GM19467 (cell line): ENCODE measurements around the gene SLC27A1.

ENCODE experiments used
- ATAC-seq: cut with Tn5 transposase; IDR thresholded peaks from one replicate; pipeline ENCODE4 v1.9.1; 2021; ENCODE audit warnings: mild to moderate bottlenecking, moderate library complexity; ENCODE audit not compliant: unreplicated experiment

SLC27A1 gene

GRCh38 chr19:17470068-17470841 lies at the start of gene SLC27A1:
Gene SLC27A1 (plus strand): TSS chr19:17470524. CDS start chr19:17470541, 17 bp downstream.
- ATAC-seq, result peak; percentile 73

GRCh38 chr19:17421942-17422341 lies 48.4 kb upstream of the SLC27A1 start:
- no peak for ATAC-seq

- ATAC-seq, result no peak
These were observed 46.7 kb upstream of the SLC27A1 start for GRCh38 chr19:17423429-17424208.

GRCh38 chr19:17424743-17425365 lies 45.5 kb upstream of the SLC27A1 start:
- no peak for ATAC-seq

GRCh38 chr19:17429641-17430113 lies 40.6 kb upstream of the SLC27A1 start:
- no peak for ATAC-seq

GRCh38 chr19:17431417-17431816 lies 38.9 kb upstream of the SLC27A1 start:
- ATAC-seq, result no peak

- ATAC-seq, result no peak
These were observed 35.1 kb upstream of the SLC27A1 start for GRCh38 chr19:17435218-17435617.

GRCh38 chr19:17436094-17436873 lies 34.0 kb upstream of the SLC27A1 start:
- no peak for ATAC-seq

GRCh38 chr19:17436874-17437267 lies 33.5 kb upstream of the SLC27A1 start:
- no peak for ATAC-seq

GRCh38 chr19:17441241-17442021 lies 28.9 kb upstream of the SLC27A1 start:
- ATAC-seq, result no peak

GRCh38 chr19:17445526-17446165 lies 24.7 kb upstream of the SLC27A1 start:
- no peak for ATAC-seq

GRCh38 chr19:17447704-17448130 lies 22.6 kb upstream of the SLC27A1 start:
- ATAC-seq, result no peak

- ATAC-seq, result no peak
These were observed 22.0 kb upstream of the SLC27A1 start, which contains the start of gene TMEM221 for GRCh38 chr19:17448131-17448967. Gene TMEM221 (minus strand): TSS chr19:17448668. CDS start chr19:17448462, 206 bp downstream.

- ATAC-seq, result no peak
These were observed 19.9 kb upstream of the SLC27A1 start for GRCh38 chr19:17450264-17451075.

GRCh38 chr19:17451820-17452219 lies 18.5 kb upstream of the SLC27A1 start:
- ATAC-seq, result no peak

- ATAC-seq, result no peak
These were observed 15.7 kb upstream of the SLC27A1 start for GRCh38 chr19:17454576-17455071.
